T-cell (primary cell): Measurements from ENCODE around the gene QRICH2. TPM values are rescaled to one million over a fixed set of nuclear protein-coding genes. Genes with fewer than 3 reads are reported as not detected.
"Not testable (repeated sequence)": the region's sequence is repeated elsewhere in the genome, so short reads cannot be mapped to it uniquely, and the experiment has no call there.

ENCODE experiments used
- ATAC-seq, 4 experiments: fragments of 200-7000 bp in 3 of 4; fragments of 150-1000 bp in 1 of 4; cut with Tn5 transposase; replicated peaks in 1 of 4; 1 replicate in 3 of 4; 2 replicates in 1 of 4; pipeline ENCODE4 v1.10.0; 2021; ENCODE audit warnings: moderate library complexity in 3 of 4, mild to moderate bottlenecking in 2 of 4, moderate number of reproducible peaks in 1 of 4
- CTCF ChIA-PET, 2 donors: fragments of 300-600 bp; sonication (Branson Sonifier 250); formaldehyde crosslinking; loops; one replicate each; lab custom pipeline; 2022; ENCODE audit warnings: antibody characterized with exemption in 2 of 2; lab: Charles Lee
- POLR2A ChIA-PET, 2 donors: fragments of 300-600 bp; sonication (Branson Sonifier 250); formaldehyde crosslinking; loops; one replicate each; lab custom pipeline; 2022; ENCODE audit warnings: antibody characterized with exemption in 2 of 2; lab: Charles Lee
- DNase-seq, 35 experiments: peaks; one replicate each; pipeline versions ENCODE4 v3.0.0 to v3.0.0-alpha.2; 2013 to 2023
- H3K27ac ChIP-seq: one replicate; pipeline ENCODE4 v1.5.1; 2013; ENCODE audit warnings: low read length
- H3K27me3 ChIP-seq, 2 experiments: replicated peaks in 1 of 2; 1 replicate in 1 of 2; 2 replicates in 1 of 2; pipeline versions ENCODE4 v1.6.1 to v1.7.0; 2013; ENCODE audit warnings: low read length in 1 of 2, mixed read lengths in 1 of 2; ENCODE audit not compliant: control insufficient read depth in 2 of 2, insufficient read depth in 2 of 2; ENCODE audit errors: extremely low read depth in 1 of 2
- H3K36me3 ChIP-seq, 2 donors: 1 replicate in 1 of 2; 2 replicates in 1 of 2; pipeline versions ENCODE4 v1.6.1 to v1.7.0; 2013; ENCODE audit warnings: low read length in 1 of 2; ENCODE audit not compliant: control insufficient read depth in 2 of 2, insufficient read depth in 1 of 2; ENCODE audit errors: extremely low read depth in 1 of 2
- H3K4me1 ChIP-seq, 2 experiments: 1 replicate in 1 of 2; 2 replicates in 1 of 2; pipeline versions ENCODE4 v1.6.1 to v1.7.0; 2013; ENCODE audit warnings: low read length in 2 of 2, mixed read lengths in 1 of 2; ENCODE audit not compliant: insufficient read depth in 2 of 2, control insufficient read depth in 1 of 2; ENCODE audit errors: extremely low read depth in 1 of 2
- H3K4me3 ChIP-seq, 2 donors: 1 replicate in 1 of 2; 2 replicates in 1 of 2; pipeline versions ENCODE4 v1.5.1 to v1.7.0; 2013; ENCODE audit warnings: mild to moderate bottlenecking in 2 of 2, low read length in 1 of 2, moderate library complexity in 1 of 2; ENCODE audit not compliant: control insufficient read depth in 1 of 2; ENCODE audit errors: extremely low read depth in 1 of 2
- H3K9me3 ChIP-seq: 2 replicates; pipeline ENCODE4 v1.7.0; 2013
- H3K27ac Mint-ChIP-seq, 2 donors: one replicate each; pipeline ENCODE4 v1.8.0; 2020 to 2021; ENCODE audit warnings: mild to moderate bottlenecking in 2 of 2, mixed read lengths in 2 of 2
- H3K27me3 Mint-ChIP-seq, 2 donors: one replicate each; pipeline ENCODE4 v1.8.0; 2021 to 2022; ENCODE audit warnings: mixed read lengths in 2 of 2
- H3K36me3 Mint-ChIP-seq: one replicate; pipeline ENCODE4 v1.8.0; 2021; ENCODE audit warnings: mixed read lengths
- H3K4me1 Mint-ChIP-seq, 3 donors: one replicate each; pipeline ENCODE4 v1.8.0; 2020 to 2022; ENCODE audit warnings: mixed read lengths in 3 of 3, mild to moderate bottlenecking in 1 of 3
- H3K4me3 Mint-ChIP-seq, 3 donors: one replicate each; pipeline ENCODE4 v1.8.0; 2020 to 2022; ENCODE audit warnings: mild to moderate bottlenecking in 3 of 3, mixed read lengths in 3 of 3, moderate library complexity in 3 of 3
- H3K9me3 Mint-ChIP-seq, 3 donors: one replicate each; pipeline ENCODE4 v1.8.0; 2020 to 2022; ENCODE audit warnings: mixed read lengths in 3 of 3
- WGBS: methylation state at CpG from one replicate; pipeline ENCODE4 v1.1.5; 2013; ENCODE audit warnings: missing lambda C conversion rate; ENCODE audit not compliant: insufficient coverage; 5-methylcytosine and 5-hydroxymethylcytosine counted together
- total RNA-seq, 35 experiments: library from RNA in 6 of 35; stranded (reverse) in 6 of 35; fragments of 120-200 nt in 1 of 35; gene quantifications; one replicate each; pipeline versions ENCODE4 v1.2.1 to v1.2.4 and lab custom pipeline; 2013 to 2026

Gene QRICH2
- total RNA-seq, 5 donors from 2014 or later (not counting 1 experiment from before 2014, with no cell fraction given): 3.0 to 4.3 (median 3.4) TPM

DNA sequence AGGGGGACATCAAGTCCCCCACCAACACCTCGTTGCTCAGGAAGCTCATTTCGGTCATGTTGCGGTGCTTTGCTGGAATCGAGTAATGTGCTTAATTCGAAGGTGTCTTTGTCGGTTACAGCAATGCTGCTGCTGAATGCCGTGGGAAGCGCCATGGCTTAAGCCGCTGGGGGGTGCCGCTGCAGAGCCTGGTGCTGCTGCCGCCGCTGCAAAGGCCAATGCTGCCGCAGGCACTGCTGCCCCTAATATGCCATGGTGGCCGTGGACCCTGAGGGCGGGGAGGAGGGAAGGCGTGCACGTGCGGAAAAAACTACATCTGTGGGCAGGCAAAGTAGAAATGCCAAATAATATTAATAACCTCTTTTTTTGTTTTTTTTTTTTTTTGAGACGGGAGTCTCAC lies 81.3 kb downstream of the QRICH2 start:
- CTCF ChIA-PET: interaction anchor here in 1 of 2 donors (1.4 kb wide), 1 partner anchor 19 kb away, joined by 8 read pairs; no protein-coding TSS in a partner anchor
- H3K9me3 ChIP-seq, H3K9me3 Mint-ChIP-seq, POLR2A ChIA-PET, H3K27me3 ChIP-seq, H3K36me3 ChIP-seq, H3K27me3 Mint-ChIP-seq, ATAC-seq, H3K4me1 ChIP-seq, DNase-seq, H3K4me3 ChIP-seq, H3K4me3 Mint-ChIP-seq, H3K27ac ChIP-seq: not testable (repeated sequence)
- WGBS: 94% methylated on average over 13 of the region's 19 CpGs
- Mint-ChIP-seq H3K36me3 (peaks cover 23% of the 10 kb centered on the region), H3K4me1 (peaks cover 35 to 40% (median 38%) of the 10 kb centered on the region in 3 donors), H3K27ac (peak overlapping the region in 1 of 2 donors; percentile 16)

- ATAC-seq: not testable (repeated sequence)
- POLR2A ChIA-PET: interaction anchor here in 1 of 2 donors (0.8 kb wide), 1 partner anchor 8 kb away, joined by 3 read pairs; no protein-coding TSS in a partner anchor
These were observed 82.5 kb downstream of the QRICH2 start for GRCh38 chr17:76225373-76226086.

More at GRCh38 chr17:76225373-76226086, 82.5 kb downstream of the QRICH2 start:
- Mint-ChIP-seq H3K36me3 (peaks cover 20% of the 10 kb centered on the region), H3K27ac (peak overlapping the region; percentile 10 to 59), H3K4me1 (peaks cover 33 to 44% (median 39%) of the 10 kb centered on the region in 3 donors)
- H3K4me3 Mint-ChIP-seq, H3K27ac ChIP-seq, CTCF ChIA-PET, H3K9me3 ChIP-seq, H3K36me3 ChIP-seq, H3K27me3 ChIP-seq, H3K4me1 ChIP-seq, H3K4me3 ChIP-seq, H3K27me3 Mint-ChIP-seq, DNase-seq, H3K9me3 Mint-ChIP-seq: not testable (repeated sequence)
- 94% methylated on average over 2 of the region's 7 CpGs for WGBS

Other genes with a start within 250 kb of the QRICH2 start
- 10 to 100 TPM; 71.9 to 81.6 (median 78.9) TPM for gene SRP68, start 235.8 kb downstream of the QRICH2 start, total RNA-seq
- gene GALR2, start 233.5 kb downstream of the QRICH2 start, total RNA-seq: 1 to 10 TPM in 1 of 5 donors, under 1 TPM in 2, not detected in 2; 0.20 to 1.3 (median 0.73) TPM
- 1 to 10 TPM in 1 of 5 donors, under 1 TPM in 3, not detected in 1; 0.20 to 1.6 (median 0.31) TPM for gene ZACN, start 229.1 kb downstream of the QRICH2 start, total RNA-seq
- gene EXOC7, start 204.5 kb downstream of the QRICH2 start, total RNA-seq: 100 to 1,000 TPM; 119 to 181 (median 156) TPM
- 1 to 10 TPM in 4 of 5 donors, under 1 TPM in 1; 0.99 to 3.0 (median 1.7) TPM for gene FOXJ1, start 167.0 kb downstream of the QRICH2 start, total RNA-seq
- gene RNF157, start 67.8 kb downstream of the QRICH2 start, total RNA-seq: 10 to 100 TPM; 50.7 to 66.5 (median 61.9) TPM
- 100 to 1,000 TPM; 163 to 277 (median 177) TPM for gene UBALD2, start 42.9 kb downstream of the QRICH2 start, total RNA-seq
- 10 to 100 TPM; 27.5 to 47.0 (median 40.0) TPM for gene PRPSAP1, start 45.6 kb upstream of the QRICH2 start, total RNA-seq
- gene SPHK1, start 76.3 kb upstream of the QRICH2 start, total RNA-seq: 1 to 10 TPM in 3 of 5 donors, under 1 TPM in 2; 0.70 to 1.6 (median 1.3) TPM
- gene UBE2O, start 144.9 kb upstream of the QRICH2 start, total RNA-seq: 10 to 100 TPM; 33.9 to 57.8 (median 47.5) TPM
- not detected for gene AANAT, start 159.3 kb upstream of the QRICH2 start, total RNA-seq
- gene RHBDF2, start 193.1 kb upstream of the QRICH2 start, total RNA-seq: 10 to 100 TPM; 35.2 to 99.0 (median 74.0) TPM
- under 1 TPM; 0.20 to 0.76 (median 0.65) TPM for gene CYGB, start 229.4 kb upstream of the QRICH2 start, total RNA-seq
- 1 to 10 TPM in 2 of 5 donors, under 1 TPM in 3; 0.66 to 1.3 (median 0.92) TPM for gene PRCD, start 231.8 kb upstream of the QRICH2 start, total RNA-seq